HG02759 (cell line): ENCODE measurements around the gene BDKRB2.
A peak's percentile ranks its signal among the peaks of the same experiment; 100 is the strongest.

Experiments used
- ATAC-seq: cut with Tn5 transposase; IDR thresholded peaks from one replicate; pipeline ENCODE4 v1.9.1; 2021; ENCODE audit warnings: mild to moderate bottlenecking, moderate library complexity; ENCODE audit not compliant: unreplicated experiment

The BDKRB2 gene

DNA sequence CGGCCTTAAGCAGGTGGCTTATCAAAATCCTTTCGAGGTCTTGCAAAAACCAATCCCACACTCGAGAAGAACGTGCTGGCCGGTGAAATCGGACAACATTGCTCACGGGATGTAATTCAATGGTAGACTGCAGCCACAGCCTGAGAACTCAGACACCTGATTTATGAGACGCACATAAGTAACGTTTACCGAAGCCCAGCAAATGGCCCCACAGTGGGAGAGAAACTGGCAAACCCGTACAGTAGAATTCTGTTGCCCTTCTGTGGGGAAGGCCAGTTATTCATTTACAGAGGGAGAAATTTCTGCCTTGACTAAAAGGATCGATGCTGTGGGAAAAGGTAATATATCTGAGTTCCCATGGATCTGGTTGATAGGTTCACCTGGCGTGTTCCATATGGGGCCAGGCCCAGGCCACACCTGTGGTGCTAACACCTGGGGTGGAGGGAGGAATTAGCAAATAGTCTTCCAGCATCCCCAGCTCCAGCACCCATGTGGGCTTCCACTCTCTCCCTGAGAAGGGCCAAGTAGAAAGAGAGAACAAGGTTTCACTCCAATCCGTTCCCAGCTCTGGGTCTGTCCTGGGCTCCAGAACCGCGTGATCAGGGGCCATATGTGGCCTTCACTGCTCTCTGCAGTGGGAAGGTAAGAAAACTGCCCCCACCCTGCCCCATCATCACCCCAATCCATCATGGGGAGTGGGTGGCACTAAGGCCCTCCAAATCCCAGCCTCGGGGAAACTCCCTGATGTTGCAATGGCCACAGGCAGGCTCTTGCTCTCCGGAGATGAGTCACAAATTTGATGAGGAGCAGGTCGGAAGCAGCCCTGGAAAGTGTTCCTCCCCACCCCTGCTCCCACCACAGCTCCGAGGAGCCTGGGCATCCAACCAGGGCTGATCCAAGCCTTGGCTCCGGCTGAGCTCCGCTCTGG, 64.1 kb downstream of the BDKRB2 start:
- no peak for ATAC-seq

DNA sequence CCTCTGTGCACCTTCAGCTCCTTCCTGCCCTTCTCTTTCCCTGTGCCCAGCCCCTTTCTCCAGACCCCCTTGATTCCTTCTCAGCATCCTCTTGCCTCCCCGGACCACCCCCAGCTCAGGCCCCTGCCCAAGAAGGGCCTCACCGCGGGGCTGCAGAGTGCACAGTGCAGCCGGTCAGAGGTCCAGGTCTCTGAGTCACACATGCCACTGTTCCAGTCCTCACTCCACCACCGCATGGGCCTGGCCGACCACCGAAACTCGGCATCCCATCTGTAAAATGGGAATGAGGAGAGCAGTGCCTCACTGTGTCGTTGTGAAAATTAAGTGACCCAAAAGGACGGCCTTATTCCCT, 64.7 kb downstream of the BDKRB2 start:
- no peak for ATAC-seq

DNA sequence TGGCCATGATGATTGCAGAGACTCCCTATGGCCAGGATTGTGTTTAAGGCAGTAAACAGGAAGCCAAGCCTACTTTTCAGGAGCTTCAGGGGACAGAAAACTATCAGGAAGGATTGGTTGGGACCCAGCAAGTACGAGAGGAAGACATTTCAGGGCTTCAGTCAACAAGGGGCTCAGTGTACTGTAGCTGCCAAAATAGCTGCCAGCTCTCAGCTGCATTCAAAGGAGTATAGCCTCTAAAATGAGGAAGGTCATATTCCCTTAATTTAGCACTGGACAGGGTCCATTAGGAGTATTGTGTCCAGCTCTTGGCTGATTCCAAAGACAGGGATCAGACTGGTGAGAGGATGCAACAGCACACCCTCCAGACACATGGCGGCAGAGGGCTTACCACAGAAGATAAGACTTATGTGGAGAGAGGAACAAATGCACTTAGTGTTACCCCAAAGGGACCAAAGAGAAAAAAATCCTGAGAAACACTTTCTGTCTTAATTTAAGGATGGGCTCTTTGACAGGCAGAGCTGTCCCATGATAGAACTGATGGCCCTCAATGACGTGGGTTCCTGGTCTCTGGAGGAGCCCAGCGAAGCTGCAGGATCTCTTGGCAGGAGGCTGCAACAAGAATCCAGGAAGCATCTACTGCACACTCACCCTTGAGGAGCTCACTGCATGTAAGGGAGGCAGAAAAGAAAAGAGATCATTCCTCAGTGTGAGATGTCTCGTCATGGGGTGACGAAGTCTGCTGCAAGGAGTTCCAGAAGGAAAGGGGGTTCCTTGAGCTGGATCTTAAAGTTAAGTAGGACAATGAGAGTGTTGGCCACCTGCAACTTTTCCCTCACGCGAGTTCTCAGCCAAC, 66.2 kb downstream of the BDKRB2 start:
- no peak for ATAC-seq

DNA sequence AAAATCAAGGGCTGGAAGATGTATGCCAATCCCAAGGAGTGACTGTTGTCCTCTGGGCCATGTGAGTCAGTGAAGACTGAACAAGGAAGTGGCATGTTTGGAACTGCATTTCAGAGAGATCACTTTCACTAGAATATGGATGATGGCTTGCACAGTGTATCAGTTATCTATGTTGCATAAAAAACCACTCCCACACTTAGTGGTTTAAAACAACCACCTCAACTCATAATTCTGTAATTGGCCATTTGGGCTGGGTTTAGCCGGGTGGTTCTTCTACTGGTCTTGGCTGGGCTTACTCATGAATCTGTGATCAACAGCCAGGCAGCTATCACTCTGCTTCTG, 66.8 kb downstream of the BDKRB2 start:
- no peak for ATAC-seq

DNA sequence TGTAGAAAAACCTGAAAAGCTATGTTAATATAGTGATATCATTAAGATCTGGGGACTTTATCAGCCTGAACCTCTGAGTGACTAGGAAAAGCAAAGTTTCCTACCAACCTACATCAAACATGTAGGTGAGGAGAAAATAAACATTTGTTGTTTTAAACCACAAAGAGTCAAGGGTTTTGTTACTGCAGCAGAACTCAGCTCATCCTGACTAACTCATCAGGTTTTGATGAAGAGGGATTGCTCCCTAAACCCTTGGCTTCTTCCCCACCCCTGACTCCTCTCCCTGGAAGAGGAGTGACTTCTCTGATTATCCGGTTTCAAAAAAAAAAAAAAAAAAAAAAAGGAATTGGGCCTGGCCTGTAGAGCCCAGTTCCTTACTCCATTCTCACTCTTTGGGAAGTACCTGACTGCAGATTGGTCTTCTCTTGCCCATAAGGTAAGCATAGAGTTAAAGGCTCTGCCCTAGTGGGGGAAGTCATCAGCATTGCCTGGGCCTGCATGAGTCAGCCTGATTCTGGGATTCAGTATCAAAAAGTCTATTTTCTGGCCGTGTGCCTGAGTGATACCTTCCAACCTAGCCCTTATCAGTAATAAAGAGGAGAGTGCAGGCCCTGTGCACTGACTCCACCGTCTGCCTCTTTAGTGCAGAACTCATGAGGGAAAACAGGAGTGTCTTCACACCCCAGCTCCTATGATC, 68.3 kb downstream of the BDKRB2 start:
- ATAC-seq = no peak

DNA sequence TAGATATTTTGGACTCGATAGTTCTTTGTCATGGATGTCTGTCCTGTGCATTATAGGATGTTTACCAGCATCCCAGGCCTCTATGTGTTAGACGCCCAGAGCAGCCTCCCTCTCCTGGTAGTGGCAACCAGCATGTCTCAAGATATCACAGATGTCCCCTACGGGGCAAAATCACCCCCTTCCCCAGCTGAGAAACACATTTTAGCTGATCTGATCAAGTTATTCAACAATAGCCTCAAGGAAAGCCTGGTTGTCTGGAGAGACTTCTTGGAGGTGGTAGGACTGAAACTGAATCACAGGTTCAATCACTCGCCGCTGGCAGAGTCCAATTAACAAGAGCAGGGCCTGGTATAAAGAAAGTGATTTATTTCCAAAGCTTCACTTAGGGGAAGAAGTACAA, 69.0 kb downstream of the BDKRB2 start:
- ATAC-seq = no peak

DNA sequence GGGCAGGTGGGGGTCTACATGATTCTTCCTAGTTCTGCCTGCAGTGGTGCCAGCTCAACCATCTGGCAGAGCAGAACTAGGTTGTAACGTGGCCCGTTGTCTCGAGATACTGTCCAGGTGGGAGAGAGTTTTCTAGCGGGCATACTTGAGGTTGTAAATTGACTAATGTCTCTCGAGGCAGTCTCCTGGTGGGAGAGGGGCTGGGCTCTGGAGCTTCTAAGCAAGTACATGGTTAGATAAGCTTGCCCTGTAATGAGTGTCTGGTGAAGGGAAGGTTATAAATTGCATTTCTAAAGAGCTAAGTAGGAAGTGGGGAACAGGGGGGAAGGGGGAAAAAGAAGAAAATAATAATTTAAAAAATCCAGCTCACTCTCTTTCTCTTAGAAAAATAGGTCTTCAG, 69.5 kb downstream of the BDKRB2 start:
- ATAC-seq = no peak

DNA sequence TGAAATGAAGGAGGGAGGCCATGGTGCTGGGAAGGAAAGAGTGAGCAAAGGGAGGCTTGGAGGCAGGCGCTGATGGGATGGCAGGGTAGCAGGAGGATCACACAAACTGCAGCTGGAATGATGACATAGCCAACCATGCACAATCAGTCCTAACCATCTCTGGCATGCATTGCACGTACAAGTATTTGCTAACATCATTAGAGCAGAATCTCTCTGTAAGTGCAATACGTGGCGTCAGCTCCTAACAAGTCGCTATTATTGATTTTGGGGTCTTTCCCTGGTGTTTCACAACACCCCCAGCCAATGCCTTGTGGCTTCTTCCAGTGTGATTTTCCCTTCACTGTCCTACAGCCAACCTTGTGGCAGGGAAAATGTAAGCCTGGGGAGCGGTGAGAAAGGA, 69.9 kb downstream of the BDKRB2 start:
- no peak for ATAC-seq

DNA sequence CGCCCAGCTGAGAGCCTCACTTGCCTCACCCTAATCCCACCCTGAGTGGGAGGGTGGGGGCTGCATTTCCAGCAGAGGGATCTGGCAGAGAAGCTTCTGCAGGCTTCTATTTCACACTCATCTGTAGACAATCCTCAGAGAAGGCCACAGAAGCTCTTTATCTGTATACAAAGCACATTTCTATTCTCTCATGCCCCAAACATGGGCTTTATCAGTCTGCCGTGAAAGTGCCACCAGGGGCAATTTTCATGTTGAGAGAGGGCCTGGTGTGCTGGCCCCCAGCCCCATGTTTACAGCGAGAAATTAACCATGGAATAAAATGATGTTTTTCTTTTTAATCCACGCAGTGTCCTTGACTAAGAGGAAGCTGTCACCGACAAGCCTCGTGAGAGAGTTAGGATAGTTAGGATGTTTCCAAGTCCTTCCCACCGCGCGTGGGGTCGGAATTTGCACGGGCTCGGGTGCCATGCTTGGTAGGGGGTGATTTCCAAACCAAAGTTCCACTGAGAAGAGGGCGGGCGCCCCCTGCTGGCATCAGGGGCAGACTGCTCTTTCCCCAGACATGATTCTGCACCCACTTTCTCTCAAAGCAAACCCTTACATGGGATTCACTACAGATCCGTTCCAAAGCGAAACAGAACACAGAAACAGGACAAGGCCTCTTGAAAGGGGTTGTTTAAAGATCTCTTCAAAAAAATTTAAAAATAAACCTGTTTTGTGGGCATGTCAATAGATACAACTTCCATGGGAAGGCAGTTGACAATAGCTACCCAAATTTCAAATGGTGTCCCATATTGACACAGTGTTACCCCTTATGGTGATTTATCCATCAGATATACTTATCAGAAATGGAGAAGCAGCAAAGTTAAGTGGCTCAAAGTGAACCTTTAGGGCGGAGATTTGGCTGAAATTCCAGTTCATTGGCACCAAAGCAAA, 70.8 kb downstream of the BDKRB2 start:
- ATAC-seq = peak; percentile 62

DNA sequence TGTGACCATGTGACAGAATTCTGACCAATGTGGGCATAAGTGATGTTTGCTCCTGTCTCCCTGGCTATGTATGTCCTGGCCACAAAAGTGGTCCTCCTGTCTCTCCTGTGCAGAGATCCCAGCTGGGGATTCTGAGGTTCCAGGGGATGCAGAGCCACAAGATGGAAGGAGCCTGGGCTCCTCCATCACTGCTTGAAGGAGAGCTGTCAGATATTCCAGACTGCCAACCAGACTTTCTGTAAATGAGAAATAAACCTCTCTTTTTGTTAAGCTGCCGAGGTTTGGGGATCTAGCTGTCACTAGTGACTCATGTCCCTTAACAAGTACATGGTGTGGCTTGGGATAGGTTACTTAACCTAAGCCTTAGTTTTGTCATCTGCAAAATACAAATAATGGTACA, 73.3 kb downstream of the BDKRB2 start:
- no peak for ATAC-seq

DNA sequence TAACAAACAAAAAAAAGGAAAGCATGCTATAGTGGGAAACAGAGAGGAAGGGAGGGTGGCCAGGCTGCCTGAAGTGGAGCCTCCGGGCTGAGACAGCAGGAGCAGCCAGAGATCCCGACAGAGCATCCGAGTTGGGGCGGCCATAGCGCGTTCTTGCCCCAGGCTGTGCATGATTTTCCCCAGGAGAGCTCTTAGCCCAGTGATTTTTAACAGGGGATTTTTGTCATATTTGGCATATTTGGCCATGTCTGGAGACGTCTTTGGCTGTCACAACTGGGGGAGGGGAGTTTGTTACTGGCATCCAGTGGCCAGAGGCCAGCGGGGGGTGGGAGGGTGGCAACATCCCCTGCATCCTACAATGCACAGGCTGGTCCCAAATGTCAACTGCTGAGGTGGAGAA, 74.9 kb downstream of the BDKRB2 start:
- ATAC-seq = no peak

DNA sequence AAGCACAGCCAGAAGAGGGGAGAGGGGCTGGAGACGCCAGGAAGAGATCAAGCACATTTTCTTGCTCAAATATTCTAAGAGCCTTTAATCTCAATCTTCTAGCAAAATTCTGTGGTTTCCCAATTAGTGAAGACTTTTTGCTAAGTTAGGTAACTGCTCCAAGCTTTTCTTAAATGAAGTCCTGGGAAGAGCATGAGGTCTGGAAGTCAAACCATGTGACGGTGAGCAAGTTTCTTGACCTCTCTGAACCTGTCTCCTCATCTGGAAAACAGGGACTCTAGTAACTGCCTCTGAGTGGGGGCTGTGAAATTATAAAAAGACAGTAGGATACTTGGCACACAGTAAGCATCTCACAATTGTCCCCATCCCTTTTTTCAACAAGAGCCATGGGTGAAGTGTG, 75.5 kb downstream of the BDKRB2 start:
- ATAC-seq = no peak

DNA sequence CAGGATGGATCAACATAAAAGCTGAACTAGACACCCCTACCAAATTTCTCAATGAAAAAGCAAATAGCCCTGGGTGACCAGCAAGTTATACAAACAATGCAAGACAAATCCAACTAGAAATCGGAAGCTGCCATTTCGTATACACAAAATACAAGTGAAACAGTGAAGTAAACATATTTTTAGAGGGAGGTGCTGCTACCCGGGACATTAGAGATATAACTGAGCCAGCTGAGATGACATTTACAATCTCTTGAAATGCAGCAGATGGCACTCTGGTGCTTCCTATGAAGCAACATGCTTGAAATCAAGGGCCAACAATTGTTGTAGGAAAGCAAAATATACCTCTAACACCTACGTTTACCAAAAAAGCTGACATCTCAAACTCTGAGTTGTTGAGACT, 76.8 kb downstream of the BDKRB2 start:
- ATAC-seq = no peak

DNA sequence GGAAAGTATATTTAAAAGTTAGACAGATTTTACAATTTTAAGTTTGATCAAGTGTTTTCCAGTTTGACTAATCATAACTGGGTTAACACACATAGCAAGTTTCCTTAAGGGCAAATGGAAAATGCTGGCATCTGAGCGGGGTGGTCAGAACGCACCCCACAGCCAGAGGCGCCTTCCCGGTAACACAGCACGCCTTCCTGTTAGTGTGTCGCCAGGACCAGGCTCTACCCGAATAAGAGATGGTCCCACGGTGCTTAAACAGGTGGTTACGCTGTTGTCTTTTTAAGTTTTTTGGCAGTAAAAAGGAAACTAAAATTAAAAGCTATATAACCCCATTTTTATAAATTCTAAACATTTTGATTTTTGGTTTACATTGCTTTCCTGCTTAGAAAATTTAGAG, 79.4 kb downstream of the BDKRB2 start:
- ATAC-seq = no peak

DNA sequence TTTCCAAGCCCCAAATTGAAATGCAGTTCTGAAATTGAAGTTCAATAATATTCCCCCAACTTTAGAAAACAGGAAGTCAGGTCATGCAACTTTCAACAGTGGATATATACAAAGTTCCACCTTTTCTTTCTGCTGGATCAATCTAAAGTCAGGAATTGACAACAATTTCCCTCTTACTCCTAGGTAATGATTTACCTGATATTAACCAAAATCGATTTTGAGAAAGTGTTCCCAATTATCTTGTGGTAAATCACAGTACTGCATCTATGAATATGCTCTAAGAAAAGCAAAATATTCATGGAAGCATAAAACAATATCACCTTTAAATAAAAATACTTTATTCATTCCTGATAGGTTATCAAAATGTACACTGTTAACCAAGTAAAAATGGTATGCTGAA, 79.8 kb downstream of the BDKRB2 start:
- no peak for ATAC-seq

DNA sequence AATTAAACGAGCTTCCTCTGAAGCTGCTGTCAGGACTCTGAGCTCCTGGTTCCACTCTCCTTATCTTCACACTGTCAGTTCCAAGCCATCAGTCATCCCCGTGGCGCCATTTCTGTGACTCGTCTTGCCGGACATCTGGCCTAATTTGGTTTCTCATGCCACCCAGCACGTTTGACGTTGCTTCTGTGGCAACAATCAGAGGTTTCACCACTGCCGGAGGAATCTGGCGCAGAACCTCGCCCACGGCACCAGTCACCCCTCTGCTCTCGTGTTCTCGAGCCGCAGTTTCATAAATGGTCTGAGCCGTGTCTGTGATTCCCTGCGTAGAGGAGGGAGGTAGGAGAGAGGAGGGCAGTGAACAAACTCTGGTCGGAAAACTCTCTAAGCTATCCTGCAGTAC, 81.0 kb downstream of the BDKRB2 start:
- ATAC-seq = no peak

DNA sequence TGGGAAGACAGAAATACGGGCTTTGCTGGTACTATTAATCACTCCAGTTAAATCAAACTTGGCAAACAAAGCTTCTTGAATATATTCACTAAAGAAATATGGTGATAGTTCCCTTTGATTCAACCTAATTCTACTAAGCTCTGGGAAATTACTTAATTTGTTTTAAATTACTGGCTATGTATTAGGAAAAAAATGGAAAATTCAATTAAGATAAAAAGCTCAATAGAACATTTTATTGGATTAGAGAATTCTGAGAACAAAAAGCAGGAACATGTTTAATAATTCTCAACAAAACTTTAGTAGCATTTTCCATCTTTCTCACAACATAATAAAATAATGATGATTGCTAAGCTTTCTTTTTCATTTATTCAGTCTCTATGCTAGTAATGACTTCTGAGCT, 81.6 kb downstream of the BDKRB2 start:
- ATAC-seq = no peak

DNA sequence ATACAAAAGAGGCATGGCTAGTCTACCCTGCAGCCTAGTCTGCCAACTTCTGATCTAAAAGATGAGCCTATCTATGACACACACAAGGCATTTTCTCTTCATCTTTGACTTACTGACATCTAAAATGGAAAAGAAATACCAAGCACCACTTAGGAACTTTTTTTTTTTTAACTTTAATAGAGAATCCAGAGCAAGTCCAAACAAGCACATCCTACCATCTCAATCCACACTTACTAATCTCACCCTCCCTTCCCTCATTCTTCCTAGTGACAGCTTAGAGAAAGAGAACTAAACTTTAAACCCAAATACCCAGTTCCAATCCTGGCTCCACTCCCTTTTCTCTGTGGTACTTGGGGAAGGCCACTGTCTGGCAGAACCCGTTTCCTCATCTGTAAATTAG, 83.2 kb downstream of the BDKRB2 start:
- ATAC-seq = no peak
